Neutrophil (primary cell): ENCODE results near the gene DHODH.

Experiments
- H3K27ac ChIP-seq: fragments of 200-600 bp; sonication (generic); 2 replicates; pipeline ENCODE4 v1.5.1; 2016; ENCODE audit warnings: mild to moderate bottlenecking, moderate library complexity
- H3K27me3 ChIP-seq: fragments of 200-600 bp; sonication (generic); 2 replicates; pipeline ENCODE4 v1.6.0; 2016; ENCODE audit warnings: mild to moderate bottlenecking
- H3K36me3 ChIP-seq: fragments of 200-600 bp; sonication (generic); 2 replicates; pipeline ENCODE4 v1.5.1; 2017
- H3K4me1 ChIP-seq, 2 experiments: fragments of 200-600 bp in 1 of 2; sonication (generic) in 1 of 2; 1 replicate in 1 of 2; 2 replicates in 1 of 2; pipeline versions ENCODE4 v1.5.1 to v1.6.1; 2013 to 2016; ENCODE audit warnings: low read depth in 1 of 2, low read length in 1 of 2, mild to moderate bottlenecking in 1 of 2, moderate library complexity in 1 of 2; ENCODE audit not compliant: control insufficient read depth in 1 of 2, insufficient read depth in 1 of 2
- H3K4me3 ChIP-seq, 2 experiments: fragments of 200-600 bp in 1 of 2; sonication (generic) in 1 of 2; 1 replicate in 1 of 2; 2 replicates in 1 of 2; pipeline ENCODE4 v1.5.1; 2013 to 2016; ENCODE audit warnings: low read depth in 1 of 2, low read length in 1 of 2, mild to moderate bottlenecking in 1 of 2, moderate library complexity in 1 of 2
- H3K9me3 ChIP-seq: fragments of 200-600 bp; sonication (generic); 2 replicates; pipeline ENCODE4 v1.5.1; 2016
- TF ChIP-seq, protein P1 (sequence below): fragments of 200-600 bp; sonication (generic); IDR thresholded peaks from 2 replicates; pipeline ENCODE4 v1.5.1; 2016; ENCODE audit warnings: antibody characterized with exemption

Gene DHODH

DNA sequence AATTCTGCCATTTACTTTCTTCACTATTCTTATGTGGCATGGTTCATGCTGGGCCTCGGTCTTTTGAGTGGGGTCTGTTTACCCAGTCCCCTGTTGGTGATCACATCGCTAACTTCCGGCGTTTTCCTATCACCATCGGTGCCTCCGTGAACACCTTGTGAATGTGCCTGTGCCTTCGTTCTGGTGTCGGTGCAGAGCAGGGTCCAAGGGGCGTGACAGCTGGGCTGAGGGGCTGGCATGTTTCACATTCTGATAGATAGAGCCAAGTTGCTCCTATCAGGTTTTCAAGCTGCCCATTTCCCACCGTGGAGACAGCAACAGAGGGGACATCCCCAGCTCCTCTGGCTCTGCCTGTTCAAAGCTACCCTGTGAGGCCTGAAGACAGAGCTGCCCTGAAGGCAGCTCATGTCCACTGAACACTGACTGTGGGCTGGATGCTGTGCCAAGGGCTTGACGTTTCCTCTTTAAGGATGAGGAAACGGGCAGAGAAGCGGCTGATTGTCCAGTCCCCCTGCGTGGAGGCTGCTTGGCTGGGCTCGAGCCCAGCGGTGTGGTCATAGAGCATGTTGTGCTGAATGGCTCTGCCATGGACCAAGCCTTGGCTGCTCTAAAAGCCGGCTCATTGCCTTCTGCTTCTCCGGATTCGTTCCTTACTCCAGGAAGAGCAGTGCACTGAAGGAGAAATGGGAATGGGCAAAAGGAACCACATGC is 17.0 kb downstream of the DHODH start:
- Histone ChIP-seq H3K4me1 (peaks cover 4 to 6% of the 10 kb centered on the region in 2 experiments), H3K4me3 (no peak overlapping the region), H3K9me3 (no peaks in the 10 kb centered on the region), H3K27ac (no peak overlapping the region), H3K36me3 (peaks cover 22% of the 10 kb centered on the region), H3K27me3 (no peaks in the 10 kb centered on the region)
- TF ChIP-seq, protein P1, sequence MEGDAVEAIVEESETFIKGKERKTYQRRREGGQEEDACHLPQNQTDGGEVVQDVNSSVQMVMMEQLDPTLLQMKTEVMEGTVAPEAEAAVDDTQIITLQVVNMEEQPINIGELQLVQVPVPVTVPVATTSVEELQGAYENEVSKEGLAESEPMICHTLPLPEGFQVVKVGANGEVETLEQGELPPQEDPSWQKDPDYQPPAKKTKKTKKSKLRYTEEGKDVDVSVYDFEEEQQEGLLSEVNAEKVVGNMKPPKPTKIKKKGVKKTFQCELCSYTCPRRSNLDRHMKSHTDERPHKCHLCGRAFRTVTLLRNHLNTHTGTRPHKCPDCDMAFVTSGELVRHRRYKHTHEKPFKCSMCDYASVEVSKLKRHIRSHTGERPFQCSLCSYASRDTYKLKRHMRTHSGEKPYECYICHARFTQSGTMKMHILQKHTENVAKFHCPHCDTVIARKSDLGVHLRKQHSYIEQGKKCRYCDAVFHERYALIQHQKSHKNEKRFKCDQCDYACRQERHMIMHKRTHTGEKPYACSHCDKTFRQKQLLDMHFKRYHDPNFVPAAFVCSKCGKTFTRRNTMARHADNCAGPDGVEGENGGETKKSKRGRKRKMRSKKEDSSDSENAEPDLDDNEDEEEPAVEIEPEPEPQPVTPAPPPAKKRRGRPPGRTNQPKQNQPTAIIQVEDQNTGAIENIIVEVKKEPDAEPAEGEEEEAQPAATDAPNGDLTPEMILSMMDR: no peak

GRCh38 chr16:72027669-72028378 is 19.3 kb downstream of the DHODH start:
- no peaks in the 10 kb centered on the region for H3K27me3 ChIP-seq
- H3K36me3 ChIP-seq: peaks cover 18% of the 10 kb centered on the region
- H3K4me1 ChIP-seq: peaks cover 4 to 6% of the 10 kb centered on the region in 2 experiments
- no peak overlapping the region for H3K27ac ChIP-seq
- no peaks in the 10 kb centered on the region for H3K9me3 ChIP-seq
- no peak overlapping the region for H3K4me3 ChIP-seq
- TF ChIP-seq, protein P1: no peak

DNA sequence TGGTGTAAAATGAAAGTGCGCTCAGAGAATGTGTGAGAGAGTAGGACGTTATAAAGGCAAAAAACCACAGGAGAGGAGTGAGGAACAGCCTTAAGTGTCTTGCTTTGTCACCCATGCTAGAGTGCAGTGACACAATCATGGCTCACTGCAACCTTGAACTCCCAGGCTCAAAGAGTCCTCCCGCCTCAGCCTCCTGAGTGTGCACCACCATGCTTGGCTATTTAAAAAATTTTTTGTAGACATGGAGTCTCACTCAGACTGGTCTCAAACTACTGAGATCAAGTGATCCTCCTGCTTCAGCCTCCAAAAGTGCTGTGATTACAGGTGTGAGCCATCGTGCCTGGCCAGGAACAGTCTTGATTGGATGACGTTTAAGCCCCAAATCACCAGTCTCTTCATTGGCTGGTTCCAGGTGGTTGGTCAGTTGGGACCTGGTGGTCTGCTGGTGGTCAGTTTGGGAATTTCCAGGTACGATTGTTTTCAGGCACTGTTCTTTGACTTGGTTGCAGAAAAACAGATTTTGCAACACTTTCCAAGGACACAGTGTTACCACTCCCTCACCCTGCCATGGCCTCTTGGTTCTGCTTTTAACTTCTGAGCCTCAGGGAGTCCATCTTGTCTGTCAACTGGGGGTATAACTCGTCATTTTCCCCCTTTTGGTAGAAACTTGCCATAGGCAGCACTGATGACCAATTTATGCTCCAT is 21.2 kb downstream of the DHODH start:
- Histone ChIP-seq H3K4me1 (peaks cover 4 to 6% of the 10 kb centered on the region in 2 experiments), H3K27me3 (no peaks in the 10 kb centered on the region), H3K9me3 (no peaks in the 10 kb centered on the region), H3K27ac (no peak overlapping the region), H3K4me3 (no peak overlapping the region), H3K36me3 (peaks cover 9% of the 10 kb centered on the region)
- TF ChIP-seq, protein P1: no peak

GRCh38 chr16:72033437-72033836 is 24.9 kb downstream of the DHODH start:
- peaks cover 4 to 6% of the 10 kb centered on the region in 2 experiments for H3K4me1 ChIP-seq
- TF ChIP-seq, protein P1: no peak

GRCh38 chr16:72036098-72036497 is 27.6 kb downstream of the DHODH start:
- Histone ChIP-seq H3K27ac (no peak overlapping the region), H3K27me3 (no peaks in the 10 kb centered on the region), H3K4me1 (no peaks in the 10 kb centered on the region), H3K4me3 (no peak overlapping the region), H3K9me3 (no peaks in the 10 kb centered on the region), H3K36me3 (no peaks in the 10 kb centered on the region)
- TF ChIP-seq, protein P1: no peak

More at GRCh38 chr16:72033437-72033836, 24.9 kb downstream of the DHODH start:
- Histone ChIP-seq H3K36me3 (no peaks in the 10 kb centered on the region), H3K27ac (no peak overlapping the region), H3K4me3 (no peak overlapping the region), H3K27me3 (no peaks in the 10 kb centered on the region), H3K9me3 (no peaks in the 10 kb centered on the region)
